HCT116 (cell line): Measurements from ENCODE around the gene CBLB. TPM values are rescaled to one million over a fixed set of nuclear protein-coding genes. Genes with fewer than 3 reads are reported as not detected.

Source experiments
- ATAC-seq: fragments of 200-7000 bp; cut with Tn5 transposase; 2 replicates; pipeline ENCODE4 v1.9.1; 2020; ENCODE audit warnings: mild to moderate bottlenecking, moderate library complexity
- BruUV-seq: library from RNA; stranded (reverse); fragments of 400-500 nt; replicated peaks from 2 replicates; lab custom pipeline; 2021; lab: Mats Ljungman, UMichigan
- CTCF ChIA-PET: fragments of 300-600 bp; sonication (Branson Sonifier 250); formaldehyde crosslinking; loops from one replicate; lab custom pipeline; 2021; ENCODE audit warnings: antibody characterized with exemption; lab: Charles Lee
- POLR2A ChIA-PET: fragments of 300-600, 350-600 bp; sonication (Branson Sonifier 250); formaldehyde crosslinking; loops from one replicate; lab custom pipeline; 2021; ENCODE audit warnings: antibody characterized with exemption; lab: Charles Lee
- RAD21 ChIA-PET, 2 experiments: fragments of 300-600 bp; sonication (Branson Sonifier 250); formaldehyde crosslinking; loops; one replicate each; lab custom pipeline; 2023; ENCODE audit warnings: low total read pairs in 2 of 2; ENCODE audit not compliant: uncharacterized antibody in 2 of 2, unreplicated experiment in 2 of 2, low non-redundant PET in 1 of 2; lab: Charles Lee
- DNase-seq: peaks from one replicate; pipeline ENCODE4 v3.0.0-alpha.2; 2010; ENCODE audit warnings: low read depth, low spot score
- H2AFZ ChIP-seq: fragments of 200-600 bp; shearing (Covaris generic), sonication (generic); 2 replicates; pipeline ENCODE4 v1.6.1; 2017; ENCODE audit warnings: low read depth, mixed run types, mixed read lengths, antibody characterized with exemption, low read length; ENCODE audit not compliant: poor library complexity, severe bottlenecking
- H3K27ac ChIP-seq: 2 replicates; pipeline ENCODE4 v1.5.1; 2012; ENCODE audit warnings: low read depth, low read length
- H3K27me3 ChIP-seq: fragments of 200-600 bp; sonication (generic); 2 replicates; pipeline ENCODE4 v1.6.1; 2016; ENCODE audit warnings: mixed run types, low read length, mixed read lengths; ENCODE audit not compliant: insufficient read depth
- H3K36me3 ChIP-seq, 2 experiments: fragments of 200-500 bp in 1 of 2; fragments of 200-600 bp in 1 of 2; sonication (Bioruptor generic) in 1 of 2; sonication (generic) in 1 of 2; 2 replicates each; pipeline versions ENCODE4 v1.5.1 to v1.6.1; 2014 to 2016; ENCODE audit warnings: low read length in 2 of 2, inconsistent platforms in 1 of 2, mixed read lengths in 1 of 2, mixed run types in 1 of 2; ENCODE audit not compliant: insufficient read depth in 2 of 2, control insufficient read depth in 1 of 2
- H3K4me1 ChIP-seq, 2 experiments: fragments of 200-600 bp in 1 of 2; sonication (generic) in 1 of 2; 2 replicates each; pipeline versions ENCODE4 v1.5.1 to v1.6.1; 2012 to 2017; ENCODE audit warnings: low read length in 2 of 2, inconsistent platforms in 1 of 2, mild to moderate bottlenecking in 1 of 2, mixed read lengths in 1 of 2, mixed run types in 1 of 2, moderate library complexity in 1 of 2; ENCODE audit not compliant: insufficient read depth in 2 of 2, control insufficient read depth in 1 of 2
- H3K4me2 ChIP-seq: fragments of 200-600 bp; sonication (generic); 2 replicates; pipeline ENCODE4 v1.6.1; 2017; ENCODE audit warnings: mixed run types, low read length, mixed read lengths
- H3K4me3 ChIP-seq, 2 experiments: fragments of 200-600 bp in 1 of 2; sonication (generic) in 1 of 2; replicated peaks in 1 of 2; 2 replicates each; pipeline ENCODE4 v1.5.1; 2011 to 2016; ENCODE audit warnings: low read length in 2 of 2, control low read depth in 1 of 2, low read depth in 1 of 2, mild to moderate bottlenecking in 1 of 2, mixed read lengths in 1 of 2, mixed run types in 1 of 2
- H3K79me2 ChIP-seq: fragments of 200-600 bp; sonication (generic); 2 replicates; pipeline ENCODE4 v1.6.1; 2017; ENCODE audit warnings: mild to moderate bottlenecking, mixed run types, low read length, moderate library complexity, mixed read lengths; ENCODE audit not compliant: insufficient read depth
- H3K9ac ChIP-seq: fragments of 200-600 bp; sonication (generic); 2 replicates; pipeline ENCODE4 v1.6.1; 2016; ENCODE audit warnings: low read length, mixed read lengths
- H3K9me2 ChIP-seq: fragments of 200-600 bp; sonication (generic), shearing (Covaris generic); 2 replicates; pipeline ENCODE4 v1.6.1; 2017; ENCODE audit warnings: mixed run types, mild to moderate bottlenecking, moderate library complexity; ENCODE audit not compliant: insufficient read depth
- H3K9me3 ChIP-seq, 2 experiments: fragments of 200-500 bp in 1 of 2; fragments of 200-600 bp in 1 of 2; sonication (Bioruptor generic) in 1 of 2; sonication (generic) in 1 of 2; 2 replicates each; pipeline ENCODE4 v1.6.1; 2014 to 2017; ENCODE audit warnings: low read length in 2 of 2, mixed read lengths in 2 of 2, inconsistent platforms in 1 of 2, low read depth in 1 of 2, mild to moderate bottlenecking in 1 of 2, mixed run types in 1 of 2, moderate library complexity in 1 of 2; ENCODE audit not compliant: control insufficient read depth in 1 of 2, insufficient read depth in 1 of 2
- H4K20me1 ChIP-seq: fragments of 200-600 bp; sonication (generic), shearing (Covaris generic); 2 replicates; pipeline ENCODE4 v1.6.1; 2017; ENCODE audit warnings: mixed run types, mild to moderate bottlenecking, moderate library complexity; ENCODE audit not compliant: insufficient read depth
- ATF3 ChIP-seq: IDR thresholded peaks from 2 replicates; pipeline ENCODE4 v1.6.1; 2012
- CBX3 ChIP-seq: IDR thresholded peaks from 2 replicates; pipeline ENCODE4 v1.6.1; 2012; ENCODE audit warnings: low read depth
- CEBPB ChIP-seq: IDR thresholded peaks from 2 replicates; pipeline ENCODE4 v1.6.1; 2012; ENCODE audit warnings: low read depth
- CTCF ChIP-seq, 3 experiments: fragments of 200-600 bp in 1 of 3; sonication (generic) in 1 of 3; IDR thresholded peaks in 2 of 3; conservative IDR thresholded peaks in 1 of 3; 2 replicates each; pipeline ENCODE4 v1.5.1; 2012 to 2017; ENCODE audit warnings: low read depth in 2 of 3, low read length in 2 of 3, antibody characterized with exemption in 1 of 3, borderline replicate concordance in 1 of 3, control low read depth in 1 of 3, mild to moderate bottlenecking in 1 of 3, mixed read lengths in 1 of 3, mixed run types in 1 of 3, moderate library complexity in 1 of 3; ENCODE audit not compliant: insufficient read depth in 1 of 3
- EGR1 ChIP-seq: IDR thresholded peaks from 2 replicates; pipeline ENCODE4 v1.6.1; 2012; ENCODE audit warnings: low read depth
- ELF1 ChIP-seq: IDR thresholded peaks from 2 replicates; pipeline ENCODE4 v1.6.1; 2012; ENCODE audit warnings: low read depth, borderline replicate concordance
- EZH2 ChIP-seq: fragments of 200-600 bp; sonication (generic); IDR thresholded peaks from 2 replicates; pipeline ENCODE4 v1.6.1; 2017; ENCODE audit warnings: antibody characterized with exemption, mixed run types
- EZH2phosphoT487 ChIP-seq: fragments of 200-600 bp; IDR thresholded peaks from 2 replicates; pipeline ENCODE4 v1.6.1; 2018; ENCODE audit warnings: antibody characterized with exemption, borderline replicate concordance
- FOSL1 ChIP-seq: IDR thresholded peaks from 2 replicates; pipeline ENCODE4 v1.6.1; 2012; ENCODE audit warnings: low read depth
- JUND ChIP-seq: IDR thresholded peaks from 2 replicates; pipeline ENCODE4 v1.6.1; 2012
- MAX ChIP-seq: IDR thresholded peaks from 2 replicates; pipeline ENCODE4 v1.6.1; 2012
- POLR2AphosphoS5 ChIP-seq: IDR thresholded peaks from 2 replicates; pipeline ENCODE4 v1.6.1; 2011; ENCODE audit warnings: mild to moderate bottlenecking, low read depth, low read length, moderate library complexity
- REST ChIP-seq: IDR thresholded peaks from 2 replicates; pipeline ENCODE4 v1.6.1; 2012; ENCODE audit warnings: low read depth
- SP1 ChIP-seq: IDR thresholded peaks from 2 replicates; pipeline ENCODE4 v1.6.1; 2012; ENCODE audit warnings: low read depth
- SRF ChIP-seq: IDR thresholded peaks from 2 replicates; pipeline ENCODE4 v1.6.1; 2012; ENCODE audit warnings: low read depth
- YY1 ChIP-seq: IDR thresholded peaks from 2 replicates; pipeline ENCODE4 v1.6.1; 2011; ENCODE audit warnings: low read length, low read depth, moderate library complexity, mild to moderate bottlenecking; ENCODE audit not compliant: insufficient replicate concordance; ENCODE audit errors: extremely low read depth
- ZBTB33 ChIP-seq: IDR thresholded peaks from 2 replicates; pipeline ENCODE4 v1.6.1; 2011; ENCODE audit warnings: mild to moderate bottlenecking, low read length, moderate library complexity; ENCODE audit not compliant: insufficient replicate concordance; ENCODE audit errors: extremely low read depth
- ZNF274 ChIP-seq: fragments of 200-500 bp; sonication (Bioruptor generic); IDR thresholded peaks from 2 replicates; pipeline ENCODE4 v1.6.1; 2014; ENCODE audit warnings: mild to moderate bottlenecking, low read depth, low read length, inconsistent platforms
- intact Hi-C: fragments of 100-400 bp; cut with micrococcal nuclease; formaldehyde crosslinking; loops from 2 replicates; pipeline ENCODE4 v1.10.0; 2022
- total RNA-seq: library from RNA; stranded (reverse); gene quantifications from one replicate; pipeline ENCODE4 v1.2.1, GENCODE V29; 2021; ENCODE audit not compliant: unreplicated experiment

The CBLB gene
- total RNA-seq, 1 experiment from 2014 or later, result 10.4 TPM

GRCh38 chr3:105714453-105714852 lies 154.4 kb downstream of the CBLB start:
- Histone ChIP-seq H4K20me1 (no peaks in the 10 kb centered on the region), H3K27ac (no peak overlapping the region), H3K27me3 (no peaks in the 10 kb centered on the region), H3K4me3 (no peak overlapping the region), H3K9me2 (no peaks in the 10 kb centered on the region), H3K36me3 (no peaks in the 10 kb centered on the region), H3K79me2 (no peaks in the 10 kb centered on the region), H3K4me2 (no peak overlapping the region), H3K4me1 (no peaks in the 10 kb centered on the region), H2AFZ (no peak overlapping the region), H3K9me3 (no peaks in the 10 kb centered on the region), H3K9ac (no peak overlapping the region)
- intact Hi-C loops, result no loop called here
- RAD21 ChIA-PET, result no interaction called here
- CTCF ChIA-PET, result no interaction called here
- TF ChIP-seq EGR1 (no peak), SRF (no peak), YY1 (no peak), SP1 (no peak), CTCF (IDR thresholded peaks at IDR 0.05 in 2 of 3, conservative IDR thresholded peaks at IDR 0.05 in 1 of 3; ENCODE audit: borderline replicate concordance in 1 of 3, insufficient read depth in 1 of 3, low read depth in 2 of 3, low read length in 2 of 3) (no peak), REST (no peak), ATF3 (no peak), MAX (no peak), ZNF274 (no peak), CEBPB (no peak), FOSL1 (no peak), EZH2 (no peak), POLR2AphosphoS5 (no peak), ZBTB33 (no peak), CBX3 (no peak), ELF1 (no peak), EZH2phosphoT487 (no peak), JUND (no peak)
- ATAC-seq, result no peak
- POLR2A ChIA-PET, result no interaction called here
- no TSS peak for BruUV-seq
- no peak for DNase-seq
